Sigmoid colon (tissue), 7 donors: ENCODE data around the gene PLEKHD1. TPM values are rescaled to one million over a fixed set of nuclear protein-coding genes. Genes with fewer than 3 reads are reported as not detected.

Source experiments
- DNase-seq: peaks from one replicate; pipeline ENCODE4 v3.0.0-alpha.2; 2019
- H3K27ac ChIP-seq, 4 donors: fragments of 200-600 bp; sonication (generic); one replicate each; pipeline ENCODE4 v1.5.1; 2016 to 2019; ENCODE audit warnings: mild to moderate bottlenecking in 1 of 4
- H3K27me3 ChIP-seq, 3 donors: fragments of 200-600 bp; sonication (generic); one replicate each; pipeline ENCODE4 v1.5.1; 2019; ENCODE audit warnings: mild to moderate bottlenecking in 1 of 3
- H3K36me3 ChIP-seq, 4 donors: fragments of 200-600 bp; sonication (generic); one replicate each; pipeline ENCODE4 v1.5.1; 2016 to 2019
- H3K4me1 ChIP-seq, 4 donors: fragments of 200-600 bp; sonication (generic); one replicate each; pipeline ENCODE4 v1.5.1; 2017 to 2019
- H3K4me3 ChIP-seq, 4 donors: fragments of 200-600 bp; sonication (generic); one replicate each; pipeline ENCODE4 v1.5.1; 2017 to 2019; ENCODE audit warnings: mild to moderate bottlenecking in 2 of 4, moderate library complexity in 1 of 4
- H3K9me3 ChIP-seq, 4 donors: fragments of 200-600 bp in 3 of 4; sonication (generic) in 3 of 4; one replicate each; pipeline versions ENCODE4 v1.5.1 to v1.6.1; 2013 to 2019
- EP300 ChIP-seq, 4 donors: sonication (generic); formaldehyde crosslinking; IDR thresholded peaks; one replicate each; pipeline ENCODE4 v1.6.1; 2017; ENCODE audit warnings: antibody characterized with exemption in 4 of 4
- POLR2A ChIP-seq, 2 donors: fragments of 450-650 bp; IDR thresholded peaks; one replicate each; pipeline ENCODE4 v1.6.1; 2016; ENCODE audit warnings: antibody characterized with exemption in 2 of 2, mild to moderate bottlenecking in 2 of 2, moderate library complexity in 2 of 2
- POLR2AphosphoS5 ChIP-seq, 4 donors: sonication (generic); formaldehyde crosslinking; IDR thresholded peaks; one replicate each; pipeline ENCODE4 v1.6.1; 2017; ENCODE audit warnings: antibody characterized with exemption in 4 of 4
- WGBS, 2 donors: extraction: QIAGEN DNeasy Blood & Tissue Kit; methylation state at CpG; one replicate each; pipeline ENCODE4 v1.1.7; 2013; 5-methylcytosine and 5-hydroxymethylcytosine counted together
- intact Hi-C: fragments of 100-400 bp; cut with DNase I; formaldehyde crosslinking; loops from one replicate; pipeline ENCODE4 v1.15.1; 2023
- polyA plus RNA-seq, 3 donors: library from polyadenylated mRNA; stranded (reverse); fragments of 200-250 nt; gene quantifications; one replicate each; pipeline ENCODE4 v1.2.3, GENCODE V29; 2013
- total RNA-seq, 4 donors: library from RNA; depleted of rRNA; stranded (reverse); fragments of >200 nt; gene quantifications; one replicate each; pipeline ENCODE4 v1.1.0, GENCODE V29; 2016
- TF ChIP-seq, protein P1 (sequence below), 4 experiments: fragments of 450-650 bp in 3 of 4; fragments of 200-600 bp in 1 of 4; IDR thresholded peaks; one replicate each; pipeline ENCODE4 v1.5.1; 2016 to 2019; ENCODE audit warnings: antibody characterized with exemption in 4 of 4, mild to moderate bottlenecking in 3 of 4, moderate library complexity in 2 of 4
- donor health status: healthy with polysubstance abuse.
- donor health status: Bipolar disorder and iron deficiency.
- donor health status: healthy.

The PLEKHD1 gene
- total and polyA plus RNA-seq, 7 donors = under 0.01 to 0.55 (median 0.06) TPM; not detected in 2

DNA sequence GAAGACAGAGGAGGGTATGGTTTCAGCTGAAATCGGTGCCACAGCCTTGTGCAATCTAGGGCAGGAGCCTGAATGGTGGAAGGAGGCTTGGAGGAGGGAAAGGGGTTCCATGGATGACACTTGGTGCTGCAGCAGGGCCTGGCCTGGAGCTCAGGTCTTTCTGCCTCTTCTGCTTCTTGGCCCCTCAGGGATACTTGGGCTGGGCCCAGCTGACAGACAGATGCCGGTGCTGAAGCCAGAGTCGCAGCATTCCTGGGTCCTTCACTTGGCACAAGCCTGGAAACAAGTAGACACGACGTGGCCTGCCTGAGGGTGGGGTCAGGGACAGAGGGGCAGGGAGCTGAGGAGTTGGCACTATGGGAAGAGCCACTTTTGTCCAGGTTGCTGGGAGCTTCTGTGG lies 4.4 kb upstream of the PLEKHD1 start:
- H3K4me1 ChIP-seq = peaks cover 0 to 18% (median 17%) of the 10 kb centered on the region in 4 donors
- intact Hi-C loops = no loop called here
- TF ChIP-seq, protein P1, sequence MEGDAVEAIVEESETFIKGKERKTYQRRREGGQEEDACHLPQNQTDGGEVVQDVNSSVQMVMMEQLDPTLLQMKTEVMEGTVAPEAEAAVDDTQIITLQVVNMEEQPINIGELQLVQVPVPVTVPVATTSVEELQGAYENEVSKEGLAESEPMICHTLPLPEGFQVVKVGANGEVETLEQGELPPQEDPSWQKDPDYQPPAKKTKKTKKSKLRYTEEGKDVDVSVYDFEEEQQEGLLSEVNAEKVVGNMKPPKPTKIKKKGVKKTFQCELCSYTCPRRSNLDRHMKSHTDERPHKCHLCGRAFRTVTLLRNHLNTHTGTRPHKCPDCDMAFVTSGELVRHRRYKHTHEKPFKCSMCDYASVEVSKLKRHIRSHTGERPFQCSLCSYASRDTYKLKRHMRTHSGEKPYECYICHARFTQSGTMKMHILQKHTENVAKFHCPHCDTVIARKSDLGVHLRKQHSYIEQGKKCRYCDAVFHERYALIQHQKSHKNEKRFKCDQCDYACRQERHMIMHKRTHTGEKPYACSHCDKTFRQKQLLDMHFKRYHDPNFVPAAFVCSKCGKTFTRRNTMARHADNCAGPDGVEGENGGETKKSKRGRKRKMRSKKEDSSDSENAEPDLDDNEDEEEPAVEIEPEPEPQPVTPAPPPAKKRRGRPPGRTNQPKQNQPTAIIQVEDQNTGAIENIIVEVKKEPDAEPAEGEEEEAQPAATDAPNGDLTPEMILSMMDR (IDR thresholded peaks at IDR 0.05) = no peak
- TF ChIP-seq POLR2AphosphoS5 (IDR thresholded peaks at IDR 0.05) (no peak), POLR2A (IDR thresholded peaks at IDR 0.05) (no peak), EP300 (IDR thresholded peaks at IDR 0.05) (no peak)
- no peak for DNase-seq
- H3K27me3 ChIP-seq = peaks cover 11 to 24% (median 23%) of the 10 kb centered on the region in 3 donors
- no peak overlapping the region for H3K4me3 ChIP-seq
- 76 to 89% methylated on average over 5 of the region's 5 CpGs for WGBS, 2 donors
- no peak overlapping the region for H3K27ac ChIP-seq
- H3K36me3 ChIP-seq = no peaks in the 10 kb centered on the region
- no peaks in the 10 kb centered on the region for H3K9me3 ChIP-seq

DNA sequence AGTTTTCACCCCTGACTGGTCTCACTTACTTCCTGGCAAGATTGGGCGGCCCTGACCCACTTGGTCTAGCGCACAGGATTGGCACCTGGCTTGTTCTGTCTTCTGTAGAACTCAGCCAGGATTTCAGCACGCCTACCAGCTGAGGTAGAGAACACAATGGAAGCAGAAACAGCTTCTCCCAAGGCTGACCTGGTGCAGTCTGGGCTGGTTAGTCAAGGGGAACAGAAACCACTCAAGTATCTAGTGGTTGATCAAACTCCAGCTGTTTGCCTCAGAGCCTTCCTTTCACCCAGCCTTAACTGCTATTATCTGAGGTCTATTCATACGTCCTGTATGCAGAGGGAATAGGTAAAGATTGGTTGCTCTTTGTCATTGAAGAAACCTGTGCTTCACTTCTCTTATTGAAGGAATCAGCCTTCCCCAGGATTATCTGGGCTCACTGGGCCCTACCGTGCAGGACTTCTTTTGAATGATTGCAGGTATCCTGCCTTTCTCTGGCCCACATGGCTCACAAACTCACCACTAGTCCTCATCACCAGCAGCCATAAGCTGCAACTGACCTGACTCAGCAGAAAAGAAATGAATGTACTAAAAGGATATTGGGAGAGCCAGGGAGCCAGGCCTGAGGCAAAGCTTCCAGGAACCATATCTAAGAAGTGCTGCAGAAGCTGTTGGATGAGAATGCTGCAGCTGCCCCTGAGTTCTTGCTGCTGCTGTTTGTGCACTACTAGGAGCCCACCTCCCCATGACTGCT lies 2.5 kb upstream of the PLEKHD1 start:
- 67 to 84% methylated on average over 5 of the region's 5 CpGs for WGBS, 2 donors
- H3K27me3 ChIP-seq = peaks cover 14 to 42% (median 41%) of the 10 kb centered on the region in 3 donors

DNA sequence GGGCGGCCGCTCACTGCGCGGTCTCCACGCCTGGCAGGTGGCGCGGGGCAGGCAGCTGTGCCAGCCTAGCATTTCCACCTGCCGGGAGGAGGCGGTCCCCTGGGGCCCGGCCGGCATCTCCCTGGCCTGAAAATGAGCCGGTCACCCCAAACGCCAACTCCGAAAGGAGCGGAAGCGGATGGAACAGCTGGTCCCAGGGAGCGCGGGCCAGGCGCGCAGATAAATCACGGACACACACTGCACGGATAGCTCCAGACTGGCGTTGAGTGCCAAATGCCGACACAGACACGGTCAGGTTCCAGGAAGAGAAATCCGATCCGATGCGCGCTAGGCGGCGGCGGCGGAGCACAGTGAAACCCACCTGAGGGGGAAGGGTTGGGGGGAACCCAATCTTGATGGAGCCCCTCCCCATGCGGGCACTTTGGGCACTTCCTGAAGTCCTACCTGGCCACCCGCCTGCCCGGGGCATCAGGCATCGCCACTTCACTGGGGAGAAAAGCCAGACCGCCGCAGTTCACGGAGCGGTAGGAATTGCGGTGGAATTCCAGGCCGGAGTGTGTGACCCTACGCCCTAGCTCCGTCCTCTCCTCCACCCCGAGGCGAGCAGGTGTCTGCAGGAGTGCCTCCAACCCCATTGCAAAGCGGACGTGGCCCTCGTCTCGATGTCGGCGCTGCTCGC lies 624 bp upstream of the PLEKHD1 start:
- no peaks in the 10 kb centered on the region for H3K36me3 ChIP-seq
- 2 to 5% methylated on average over 54 of the region's 54 CpGs for WGBS, 2 donors
- TF ChIP-seq POLR2A (IDR thresholded peaks at IDR 0.05) = no peak
- TF ChIP-seq, protein P1 (IDR thresholded peaks at IDR 0.05) = no peak
- H3K27me3 ChIP-seq = peaks cover 14 to 57% (median 46%) of the 10 kb centered on the region in 3 donors
- no peak for DNase-seq
- H3K4me1 ChIP-seq = peaks cover 0 to 19% (median 18%) of the 10 kb centered on the region in 4 donors
- H3K27ac ChIP-seq = no peak overlapping the region
- intact Hi-C loops = no loop called here
- peak overlapping the region in 3 of 4 donors; percentile 19 to 43 (median 43) for H3K4me3 ChIP-seq
- H3K9me3 ChIP-seq = no peaks in the 10 kb centered on the region

More for the DNA sequence above, 2.5 kb upstream of the PLEKHD1 start:
- no peak overlapping the region for H3K4me3 ChIP-seq
- no peak for DNase-seq
- H3K27ac ChIP-seq = no peak overlapping the region
- peaks cover 0 to 19% (median 18%) of the 10 kb centered on the region in 4 donors for H3K4me1 ChIP-seq
- TF ChIP-seq, protein P1 (IDR thresholded peaks at IDR 0.05) = no peak
- no peak for TF ChIP-seq POLR2A (IDR thresholded peaks at IDR 0.05)
- no peak for TF ChIP-seq EP300 (IDR thresholded peaks at IDR 0.05)
- TF ChIP-seq POLR2AphosphoS5 (IDR thresholded peaks at IDR 0.05) = no peak
- H3K9me3 ChIP-seq = no peaks in the 10 kb centered on the region
- intact Hi-C loops = no loop called here
- no peaks in the 10 kb centered on the region for H3K36me3 ChIP-seq

DNA sequence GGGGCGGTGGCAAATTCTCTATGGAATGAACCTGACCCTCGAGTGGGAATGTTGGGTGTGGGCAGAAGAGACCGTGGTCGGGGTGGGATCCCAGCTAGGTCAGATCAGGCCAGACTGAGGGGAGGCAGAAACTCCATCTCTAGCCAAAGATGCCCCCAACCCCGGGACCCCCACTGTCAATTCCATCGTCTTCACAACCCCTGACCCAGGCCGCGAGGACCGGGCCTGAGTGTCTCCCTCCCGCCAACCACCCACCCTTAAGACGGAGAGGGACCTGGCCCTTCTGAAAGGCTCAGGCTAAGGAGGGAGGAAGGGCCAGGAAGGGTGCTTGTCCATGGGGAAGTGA lies 760 bp downstream of the PLEKHD1 start:
- Histone ChIP-seq H3K27me3 (peaks cover 14 to 57% (median 46%) of the 10 kb centered on the region in 3 donors), H3K36me3 (no peaks in the 10 kb centered on the region), H3K9me3 (no peaks in the 10 kb centered on the region), H3K4me1 (peaks cover 0 to 19% (median 18%) of the 10 kb centered on the region in 4 donors), H3K27ac (no peak overlapping the region), H3K4me3 (no peak overlapping the region)
- TF ChIP-seq POLR2AphosphoS5 (IDR thresholded peaks at IDR 0.05) = no peak
- TF ChIP-seq POLR2A (IDR thresholded peaks at IDR 0.05) = no peak
- TF ChIP-seq, protein P1 (IDR thresholded peaks at IDR 0.05) = no peak
- no peak for TF ChIP-seq EP300 (IDR thresholded peaks at IDR 0.05)
- 59 to 64% methylated on average over 11 of the region's 11 CpGs for WGBS, 2 donors
- no peak for DNase-seq
- intact Hi-C loops = no loop called here
